Esophagus squamous epithelium (tissue), 4 donors: Measurements from ENCODE around the gene TMEM37.

Source experiments
- CTCF ChIP-seq, 6 experiments: fragments of 450-650 bp in 4 of 6; fragments of 200-600 bp in 2 of 6; sonication (generic) in 2 of 6; IDR thresholded peaks; one replicate each; pipeline ENCODE4 v1.5.1; 2016 to 2019; ENCODE audit warnings: antibody characterized with exemption in 6 of 6, mild to moderate bottlenecking in 4 of 6, moderate library complexity in 4 of 6
- POLR2A ChIP-seq, 4 donors: fragments of 450-650 bp; IDR thresholded peaks; one replicate each; pipeline ENCODE4 v1.6.1; 2017; ENCODE audit warnings: antibody characterized with exemption in 4 of 4, mild to moderate bottlenecking in 4 of 4, moderate library complexity in 3 of 4

- no peak for TF ChIP-seq POLR2A (IDR thresholded peaks at IDR 0.05)
- no peak for TF ChIP-seq CTCF (IDR thresholded peaks at IDR 0.05)
Observed at GRCh38 chr2:119421741-119422140, 9.9 kb upstream of the TMEM37 start.
